H9 (cell line): ENCODE data around the gene APOBEC3B. TPM values are rescaled to one million over a fixed set of nuclear protein-coding genes. Genes with fewer than 3 reads are reported as not detected.

ENCODE experiments used
- DNase-seq: peaks from one replicate; pipeline ENCODE4 v3.0.0-alpha.2; 2017
- H2AFZ ChIP-seq: one replicate; pipeline ENCODE4 v1.6.1; 2013; ENCODE audit warnings: mild to moderate bottlenecking, low read length, control low read depth, moderate library complexity
- H2AK5ac ChIP-seq: 2 replicates; pipeline ENCODE4 v1.6.1; 2013; ENCODE audit warnings: low read length, control low read depth, mixed read lengths; ENCODE audit not compliant: insufficient read length
- H2BK120ac ChIP-seq: one replicate; pipeline ENCODE4 v1.6.1; 2013; ENCODE audit warnings: low read depth, mild to moderate bottlenecking, low read length, control low read depth, inconsistent platforms; ENCODE audit not compliant: poor library complexity, severe bottlenecking
- H2BK12ac ChIP-seq: 2 replicates; pipeline ENCODE4 v1.6.1; 2013; ENCODE audit warnings: low read length, control low read depth, mixed read lengths, low read depth; ENCODE audit not compliant: insufficient read length
- H2BK15ac ChIP-seq: 2 replicates; pipeline ENCODE4 v1.6.1; 2013; ENCODE audit warnings: low read depth, low read length, control low read depth
- H2BK20ac ChIP-seq: one replicate; pipeline ENCODE4 v1.6.1; 2013; ENCODE audit warnings: low read depth, mild to moderate bottlenecking, low read length, control low read depth, inconsistent platforms; ENCODE audit not compliant: poor library complexity, severe bottlenecking
- H2BK5ac ChIP-seq: 2 replicates; pipeline ENCODE4 v1.6.1; 2013; ENCODE audit warnings: low read length, control low read depth, mixed read lengths; ENCODE audit not compliant: insufficient read length
- H3K14ac ChIP-seq: 2 replicates; pipeline ENCODE4 v1.6.1; 2013; ENCODE audit warnings: low read length, control low read depth; ENCODE audit not compliant: insufficient read depth
- H3K18ac ChIP-seq: 2 replicates; pipeline ENCODE4 v1.6.1; 2013; ENCODE audit warnings: low read depth, mild to moderate bottlenecking, mixed read lengths, low read length, control low read depth; ENCODE audit not compliant: insufficient read length
- H3K23ac ChIP-seq: 2 replicates; pipeline ENCODE4 v1.6.1; 2013; ENCODE audit warnings: low read length, control low read depth, mixed read lengths, low read depth; ENCODE audit not compliant: insufficient read length
- H3K23me2 ChIP-seq: 2 replicates; pipeline ENCODE4 v1.6.1; 2013; ENCODE audit warnings: low read depth, mild to moderate bottlenecking, mixed read lengths, low read length, control low read depth; ENCODE audit not compliant: insufficient read length, poor library complexity, severe bottlenecking
- H3K27ac ChIP-seq: 2 replicates; pipeline ENCODE4 v1.5.1; 2013; ENCODE audit warnings: low read length, control low read depth, mixed read lengths, low read depth; ENCODE audit not compliant: insufficient read length
- H3K27me3 ChIP-seq: 2 replicates; pipeline ENCODE4 v1.6.1; 2013; ENCODE audit warnings: low read length, control low read depth, inconsistent platforms; ENCODE audit not compliant: insufficient read depth
- H3K4ac ChIP-seq: 2 replicates; pipeline ENCODE4 v1.6.1; 2013; ENCODE audit warnings: low read depth, mild to moderate bottlenecking, control low read depth, inconsistent platforms, low read length, moderate library complexity
- H3K4me1 ChIP-seq: 2 replicates; pipeline ENCODE4 v1.6.1; 2013; ENCODE audit warnings: low read length, control low read depth, inconsistent platforms; ENCODE audit not compliant: insufficient read depth
- H3K4me2 ChIP-seq: 2 replicates; pipeline ENCODE4 v1.6.1; 2013; ENCODE audit warnings: low read length, control low read depth, mixed read lengths; ENCODE audit not compliant: insufficient read length, insufficient read depth
- H3K56ac ChIP-seq: 2 replicates; pipeline ENCODE4 v1.6.1; 2013; ENCODE audit warnings: low read depth, mild to moderate bottlenecking, mixed read lengths, low read length, control low read depth; ENCODE audit not compliant: insufficient read length
- H3K79me1 ChIP-seq: 2 replicates; pipeline ENCODE4 v1.6.1; 2013; ENCODE audit warnings: low read depth, mild to moderate bottlenecking, moderate library complexity, low read length, control low read depth, inconsistent platforms; ENCODE audit not compliant: insufficient read depth, poor library complexity, severe bottlenecking
- H3K79me2 ChIP-seq: 2 replicates; pipeline ENCODE4 v1.6.1; 2013; ENCODE audit warnings: low read length, control low read depth, inconsistent platforms; ENCODE audit not compliant: insufficient read depth
- H3K9ac ChIP-seq: 2 replicates; pipeline ENCODE4 v1.6.1; 2013; ENCODE audit warnings: low read length, control low read depth, mixed read lengths; ENCODE audit not compliant: insufficient read length; ENCODE audit errors: extremely low read depth
- H3K9me3 ChIP-seq: one replicate; pipeline ENCODE4 v1.6.1; 2013; ENCODE audit warnings: low read depth, low read length, inconsistent platforms; ENCODE audit not compliant: control insufficient read depth
- H3T11ph ChIP-seq: one replicate; pipeline ENCODE4 v1.6.1; 2013; ENCODE audit warnings: mild to moderate bottlenecking, low read length, control low read depth, inconsistent platforms
- H4K20me1 ChIP-seq: one replicate; pipeline ENCODE4 v1.6.1; 2013; ENCODE audit not compliant: control insufficient read depth, insufficient read length, insufficient read depth
- H4K5ac ChIP-seq: 2 replicates; pipeline ENCODE4 v1.6.1; 2013; ENCODE audit warnings: low read depth, mild to moderate bottlenecking, mixed read lengths, low read length, control low read depth; ENCODE audit not compliant: insufficient read length
- H4K8ac ChIP-seq: replicated peaks from 2 replicates; pipeline ENCODE4 v1.6.1; 2013; ENCODE audit warnings: low read length, control low read depth, mixed read lengths, low read depth; ENCODE audit not compliant: insufficient read length
- H4K91ac ChIP-seq: 2 replicates; pipeline ENCODE4 v1.6.1; 2013; ENCODE audit warnings: low read depth, mild to moderate bottlenecking, moderate library complexity, mixed read lengths, low read length, control low read depth; ENCODE audit not compliant: insufficient read length
- H3K27ac Mint-ChIP-seq, 3 experiments: 2 replicates in 2 of 3; 3 replicates in 1 of 3; pipeline ENCODE4 v1.8.0; 2020 to 2021; ENCODE audit warnings: mixed read lengths in 3 of 3, mild to moderate bottlenecking in 1 of 3, moderate library complexity in 1 of 3
- H3K27me3 Mint-ChIP-seq: 2 replicates; pipeline ENCODE4 v1.8.0; 2021; ENCODE audit warnings: low read depth, mild to moderate bottlenecking, moderate library complexity, mixed read lengths
- H3K36me3 Mint-ChIP-seq, 3 experiments: 2 replicates in 2 of 3; 3 replicates in 1 of 3; pipeline ENCODE4 v1.8.0; 2020 to 2021; ENCODE audit warnings: low read depth in 3 of 3, mixed read lengths in 3 of 3; ENCODE audit not compliant: insufficient read depth in 1 of 3
- H3K4me1 Mint-ChIP-seq, 2 experiments: 2 replicates each; pipeline ENCODE4 v1.8.0; 2020; ENCODE audit warnings: mixed read lengths in 2 of 2
- H3K4me3 Mint-ChIP-seq, 2 experiments: 2 replicates in 1 of 2; 3 replicates in 1 of 2; pipeline ENCODE4 v1.8.0; 2020 to 2021; ENCODE audit warnings: mild to moderate bottlenecking in 2 of 2, mixed read lengths in 2 of 2, moderate library complexity in 1 of 2
- H3K9me3 Mint-ChIP-seq, 2 experiments: 2 replicates in 1 of 2; 3 replicates in 1 of 2; pipeline ENCODE4 v1.8.0; 2020; ENCODE audit warnings: mild to moderate bottlenecking in 2 of 2, mixed read lengths in 2 of 2, moderate library complexity in 1 of 2
- WGBS: extraction: QIAGEN DNeasy Blood & Tissue Kit; methylation state at CpG from one replicate; pipeline ENCODE4 v1.1.7; 2013; ENCODE audit warnings: missing lambda C conversion rate, low lambda C conversion rate, mixed read lengths; ENCODE audit not compliant: insufficient read length; ENCODE audit errors: extremely low coverage; 5-methylcytosine and 5-hydroxymethylcytosine counted together
- total RNA-seq: library from RNA; stranded (reverse); gene quantifications from 2 replicates; pipeline ENCODE4 v1.2.1, GENCODE V29; 2021
- TF ChIP-seq, protein P1 (sequence below): fragments of 200-600 bp; sonication (generic); conservative IDR thresholded peaks from 3 replicates; pipeline ENCODE4 v1.8.0; 2021; ENCODE audit warnings: antibody characterized with exemption, mild to moderate bottlenecking

Gene APOBEC3B
- total RNA-seq, 1 experiment from 2014 or later, result 29.0 TPM

DNA sequence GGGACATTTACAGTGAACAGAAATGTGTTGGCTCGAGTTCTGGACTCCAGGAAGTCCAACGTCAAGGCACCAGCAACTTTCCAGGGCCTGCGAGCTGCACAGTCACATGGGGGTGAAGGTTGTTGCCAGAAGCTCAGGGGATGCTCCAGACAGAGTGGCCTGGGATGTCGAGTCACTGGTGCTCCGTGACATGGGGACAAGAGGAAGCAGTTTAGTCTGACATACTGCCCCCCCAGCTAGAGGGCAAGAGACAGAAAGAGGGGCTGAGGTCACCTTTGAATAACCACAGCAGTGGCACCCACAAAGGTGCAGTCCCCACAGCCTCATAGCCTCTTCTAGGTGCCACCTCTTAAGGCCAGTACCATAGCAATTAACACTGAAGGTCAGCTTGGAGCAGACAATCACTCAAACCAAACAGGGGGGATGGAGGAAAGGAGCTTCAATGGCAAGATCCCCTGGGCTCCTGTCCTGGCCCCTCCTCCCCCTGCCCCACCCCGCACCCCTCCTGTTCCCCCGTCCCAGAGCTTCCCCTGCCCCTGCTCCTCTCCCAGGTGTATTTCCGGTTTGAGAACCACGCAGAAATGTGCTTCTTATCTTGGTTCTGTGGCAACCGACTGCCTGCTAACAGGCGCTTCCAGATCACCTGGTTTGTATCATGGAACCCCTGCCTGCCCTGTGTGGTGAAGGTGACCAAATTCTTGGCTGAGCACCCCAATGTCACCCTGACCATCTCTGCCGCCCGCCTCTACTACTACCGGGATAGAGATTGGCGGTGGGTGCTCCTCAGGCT lies 42.6 kb downstream of the APOBEC3B start:
- Mint-ChIP-seq H3K27me3 (no peaks in the 10 kb centered on the region), H3K4me1 (peaks cover 31 to 57% of the 10 kb centered on the region in 2 experiments), H3K36me3 (peaks cover 6 to 28% (median 20%) of the 10 kb centered on the region in 3 experiments), H3K4me3 (no peak overlapping the region), H3K9me3 (no peaks in the 10 kb centered on the region), H3K27ac (no peak overlapping the region; a peak in 1 of 7 replicates)
- TF ChIP-seq, protein P1, sequence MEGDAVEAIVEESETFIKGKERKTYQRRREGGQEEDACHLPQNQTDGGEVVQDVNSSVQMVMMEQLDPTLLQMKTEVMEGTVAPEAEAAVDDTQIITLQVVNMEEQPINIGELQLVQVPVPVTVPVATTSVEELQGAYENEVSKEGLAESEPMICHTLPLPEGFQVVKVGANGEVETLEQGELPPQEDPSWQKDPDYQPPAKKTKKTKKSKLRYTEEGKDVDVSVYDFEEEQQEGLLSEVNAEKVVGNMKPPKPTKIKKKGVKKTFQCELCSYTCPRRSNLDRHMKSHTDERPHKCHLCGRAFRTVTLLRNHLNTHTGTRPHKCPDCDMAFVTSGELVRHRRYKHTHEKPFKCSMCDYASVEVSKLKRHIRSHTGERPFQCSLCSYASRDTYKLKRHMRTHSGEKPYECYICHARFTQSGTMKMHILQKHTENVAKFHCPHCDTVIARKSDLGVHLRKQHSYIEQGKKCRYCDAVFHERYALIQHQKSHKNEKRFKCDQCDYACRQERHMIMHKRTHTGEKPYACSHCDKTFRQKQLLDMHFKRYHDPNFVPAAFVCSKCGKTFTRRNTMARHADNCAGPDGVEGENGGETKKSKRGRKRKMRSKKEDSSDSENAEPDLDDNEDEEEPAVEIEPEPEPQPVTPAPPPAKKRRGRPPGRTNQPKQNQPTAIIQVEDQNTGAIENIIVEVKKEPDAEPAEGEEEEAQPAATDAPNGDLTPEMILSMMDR, result no peak
- H2BK12ac ChIP-seq, result no peak overlapping the region
- H2AK5ac ChIP-seq, result no peak overlapping the region
- no peak overlapping the region for H2BK15ac ChIP-seq
- no CpG with 5 or more reads among the region's 15 CpGs for WGBS
- no peak overlapping the region for H3K4ac ChIP-seq
- H3K56ac ChIP-seq, result no peak overlapping the region
- no peak overlapping the region for H3K9ac ChIP-seq
- H3K27ac ChIP-seq, result no peak overlapping the region
- H2AFZ ChIP-seq, result no peak overlapping the region
- no peaks in the 10 kb centered on the region for H3K79me2 ChIP-seq
- no peak overlapping the region for H3K4me2 ChIP-seq
- H3T11ph ChIP-seq, result no peak overlapping the region
- no peaks in the 10 kb centered on the region for H4K20me1 ChIP-seq
- no peak overlapping the region for H4K8ac ChIP-seq
- H3K4me1 ChIP-seq, result no peaks in the 10 kb centered on the region; the same call in 1 of the 2 replicates
- H3K9me3 ChIP-seq, result no peaks in the 10 kb centered on the region
- no peaks in the 10 kb centered on the region for H3K27me3 ChIP-seq
- H2BK120ac ChIP-seq, result no peak overlapping the region
- no peak for DNase-seq
- H4K91ac ChIP-seq, result no peak overlapping the region
- no peak overlapping the region for H2BK20ac ChIP-seq
- H2BK5ac ChIP-seq, result no peak overlapping the region
- H4K5ac ChIP-seq, result no peak overlapping the region
- H3K14ac ChIP-seq, result no peak overlapping the region
- H3K79me1 ChIP-seq, result no peaks in the 10 kb centered on the region
- no peaks in the 10 kb centered on the region for H3K23me2 ChIP-seq
- no peak overlapping the region for H3K18ac ChIP-seq
- no peak overlapping the region for H3K23ac ChIP-seq
